Kidney (tissue), 14 donors: Measurements from ENCODE around the gene KCTD14. TPM values are rescaled to one million over a fixed set of nuclear protein-coding genes. Genes with fewer than 3 reads are reported as not detected.
"Not testable (repeated sequence)": the region's sequence is repeated elsewhere in the genome, so short reads cannot be mapped to it uniquely, and the experiment has no call there.

Source experiments
- DNase-seq, 5 donors: peaks; one replicate each; pipeline ENCODE4 v3.0.0-alpha.2; 2013 to 2020
- FAIRE-seq: peaks from 2 replicates; lab custom pipeline; 2012; peaks lifted over from hg19 to GRCh38; lab: Jason Lieb, UNC
- H3K27ac ChIP-seq, 2 donors: one replicate each; pipeline ENCODE4 v1.7.0; 2013; ENCODE audit warnings: low read depth in 2 of 2, low read length in 2 of 2, inconsistent platforms in 1 of 2
- H3K27me3 ChIP-seq: one replicate; pipeline ENCODE4 v1.7.1; 2013; ENCODE audit warnings: low read length, inconsistent platforms; ENCODE audit not compliant: control insufficient read depth, insufficient read depth
- H3K36me3 ChIP-seq, 3 donors: one replicate each; pipeline versions ENCODE4 v1.7.0 to v1.7.1; 2013; ENCODE audit warnings: low read length in 3 of 3, control low read depth in 1 of 3, inconsistent platforms in 1 of 3; ENCODE audit not compliant: insufficient read depth in 3 of 3, control insufficient read depth in 2 of 3
- H3K4me1 ChIP-seq, 3 donors: one replicate each; pipeline versions ENCODE4 v1.7.0 to v1.7.1; 2013; ENCODE audit warnings: low read length in 3 of 3, inconsistent platforms in 1 of 3, low read depth in 1 of 3; ENCODE audit not compliant: control insufficient read depth in 2 of 3, insufficient read depth in 2 of 3
- H3K4me3 ChIP-seq, 3 donors: one replicate each; pipeline versions ENCODE4 v1.7.0 to v1.8.1; 2013; ENCODE audit warnings: low read length in 3 of 3, control low read depth in 1 of 3, inconsistent platforms in 1 of 3
- H3K9ac ChIP-seq, 3 donors: one replicate each; pipeline versions ENCODE4 v1.7.0 to v1.7.1; 2013; ENCODE audit warnings: low read length in 3 of 3, control low read depth in 1 of 3, inconsistent platforms in 1 of 3
- H3K9me3 ChIP-seq, 3 donors: one replicate each; pipeline versions ENCODE4 v1.7.0 to v1.7.1; 2013; ENCODE audit warnings: low read length in 3 of 3, control low read depth in 1 of 3, inconsistent platforms in 1 of 3; ENCODE audit not compliant: control insufficient read depth in 2 of 3, insufficient read depth in 1 of 3
- intact Hi-C: fragments of 100-400 bp; cut with DNase I; formaldehyde crosslinking; loops from one replicate; pipeline ENCODE4 v1.11.1; 2022
- polyA plus RNA-seq: library from polyadenylated mRNA; stranded (reverse); fragments of 350-450 nt; fragmentation: Illumina TruSeq; extraction: RNeasy Lipid Tissue Mini Kit (QIAGEN cat#74804); gene quantifications from one replicate; pipeline ENCODE4 v1.2.3, GENCODE V29; 2014; ENCODE audit warnings: low read depth, low replicate concordance; ENCODE audit not compliant: insufficient read depth
- total RNA-seq: library from RNA; stranded (reverse); fragmentation: NEBNext Ultra II Directional; extraction: Animal tissue kit (Norgen Biotek cat#: 25700); gene quantifications from one replicate; pipeline ENCODE4 v1.2.1, GENCODE V29; 2021
- TF ChIP-seq, protein P1 (sequence below): IDR thresholded peaks from 3 replicates; pipeline ENCODE4 v1.5.1; 2012; ENCODE audit warnings: mild to moderate bottlenecking, moderate library complexity, borderline replicate concordance; ENCODE audit not compliant: insufficient read depth; ENCODE audit errors: extremely low read depth
- donor health status: control.
- donor health status: control.
- donor health status: control.
- donor health status: control.
- donor health status: control.
- donor health status: DM: yes; HTN: yes; CAD: no.
- donor health status: Normal renal cell carcinoma (clear cell type).

The KCTD14 gene
- total and polyA plus RNA-seq, 2 donors from 2014 or later: 13.7 to 14.8 TPM

DNA sequence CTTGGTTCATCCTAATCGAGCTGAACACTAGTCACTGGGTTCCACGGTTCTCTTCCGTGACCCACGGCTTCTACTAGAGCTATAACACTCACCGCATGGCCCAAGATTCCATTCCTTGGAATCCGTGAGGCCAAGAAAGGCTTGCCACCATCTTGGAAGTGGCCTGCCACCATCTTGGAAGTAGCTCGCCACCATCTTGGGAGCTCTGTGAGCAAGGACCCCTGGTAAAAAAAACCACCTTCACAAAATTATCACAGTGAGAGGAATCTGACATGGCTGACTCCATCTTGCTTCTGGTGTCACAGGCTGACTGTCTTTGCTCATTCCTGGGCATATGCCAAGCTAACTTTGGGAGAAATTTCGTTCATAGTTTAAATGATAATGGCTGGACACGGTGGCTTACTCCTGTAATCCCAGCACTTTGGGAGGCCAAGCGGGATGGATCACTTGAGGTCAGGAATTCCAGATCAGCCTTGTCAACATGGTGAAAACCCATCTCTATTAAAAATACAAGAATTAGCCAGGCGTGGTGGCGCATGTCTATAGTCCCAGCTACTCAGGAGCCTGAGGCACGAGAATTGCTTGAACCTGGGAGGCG, 18.9 kb upstream of the KCTD14 start:
- no peak for FAIRE-seq
- intact Hi-C loops: no loop called here
- H3K9me3 ChIP-seq: no peaks in the 10 kb centered on the region
- no peak overlapping the region for H3K4me3 ChIP-seq
- DNase-seq: no peak
- H3K9ac ChIP-seq: no peak overlapping the region
- TF ChIP-seq, protein P1, sequence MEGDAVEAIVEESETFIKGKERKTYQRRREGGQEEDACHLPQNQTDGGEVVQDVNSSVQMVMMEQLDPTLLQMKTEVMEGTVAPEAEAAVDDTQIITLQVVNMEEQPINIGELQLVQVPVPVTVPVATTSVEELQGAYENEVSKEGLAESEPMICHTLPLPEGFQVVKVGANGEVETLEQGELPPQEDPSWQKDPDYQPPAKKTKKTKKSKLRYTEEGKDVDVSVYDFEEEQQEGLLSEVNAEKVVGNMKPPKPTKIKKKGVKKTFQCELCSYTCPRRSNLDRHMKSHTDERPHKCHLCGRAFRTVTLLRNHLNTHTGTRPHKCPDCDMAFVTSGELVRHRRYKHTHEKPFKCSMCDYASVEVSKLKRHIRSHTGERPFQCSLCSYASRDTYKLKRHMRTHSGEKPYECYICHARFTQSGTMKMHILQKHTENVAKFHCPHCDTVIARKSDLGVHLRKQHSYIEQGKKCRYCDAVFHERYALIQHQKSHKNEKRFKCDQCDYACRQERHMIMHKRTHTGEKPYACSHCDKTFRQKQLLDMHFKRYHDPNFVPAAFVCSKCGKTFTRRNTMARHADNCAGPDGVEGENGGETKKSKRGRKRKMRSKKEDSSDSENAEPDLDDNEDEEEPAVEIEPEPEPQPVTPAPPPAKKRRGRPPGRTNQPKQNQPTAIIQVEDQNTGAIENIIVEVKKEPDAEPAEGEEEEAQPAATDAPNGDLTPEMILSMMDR: no peak
- H3K36me3 ChIP-seq: no peaks in the 10 kb centered on the region
- peaks cover 6 to 16% (median 13%) of the 10 kb centered on the region in 3 donors for H3K4me1 ChIP-seq
- H3K27ac ChIP-seq: no peak overlapping the region
- H3K27me3 ChIP-seq: no peaks in the 10 kb centered on the region

DNA sequence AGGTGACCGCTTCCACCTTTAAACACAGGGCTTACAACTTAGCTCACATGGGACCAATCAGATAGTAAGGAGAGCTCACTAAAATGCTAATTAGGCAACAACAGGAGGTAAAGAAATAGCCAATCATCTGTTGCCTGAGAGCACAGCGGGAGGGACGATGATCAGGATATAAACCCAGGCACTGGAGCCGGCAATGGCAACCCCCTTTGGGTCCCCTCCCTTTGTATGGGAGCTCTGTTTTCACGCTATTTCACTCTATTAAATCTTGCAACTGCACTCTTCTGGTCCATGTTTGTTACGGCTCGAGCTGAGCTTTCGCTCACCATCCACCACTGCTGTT, 18.3 kb upstream of the KCTD14 start:
- H3K9ac ChIP-seq, H3K27ac ChIP-seq, H3K4me3 ChIP-seq, DNase-seq, H3K9me3 ChIP-seq, FAIRE-seq, H3K36me3 ChIP-seq, intact Hi-C loops, H3K27me3 ChIP-seq: not testable (repeated sequence)
- H3K4me1 ChIP-seq: peaks cover 6 to 15% (median 13%) of the 10 kb centered on the region in 3 donors

DNA sequence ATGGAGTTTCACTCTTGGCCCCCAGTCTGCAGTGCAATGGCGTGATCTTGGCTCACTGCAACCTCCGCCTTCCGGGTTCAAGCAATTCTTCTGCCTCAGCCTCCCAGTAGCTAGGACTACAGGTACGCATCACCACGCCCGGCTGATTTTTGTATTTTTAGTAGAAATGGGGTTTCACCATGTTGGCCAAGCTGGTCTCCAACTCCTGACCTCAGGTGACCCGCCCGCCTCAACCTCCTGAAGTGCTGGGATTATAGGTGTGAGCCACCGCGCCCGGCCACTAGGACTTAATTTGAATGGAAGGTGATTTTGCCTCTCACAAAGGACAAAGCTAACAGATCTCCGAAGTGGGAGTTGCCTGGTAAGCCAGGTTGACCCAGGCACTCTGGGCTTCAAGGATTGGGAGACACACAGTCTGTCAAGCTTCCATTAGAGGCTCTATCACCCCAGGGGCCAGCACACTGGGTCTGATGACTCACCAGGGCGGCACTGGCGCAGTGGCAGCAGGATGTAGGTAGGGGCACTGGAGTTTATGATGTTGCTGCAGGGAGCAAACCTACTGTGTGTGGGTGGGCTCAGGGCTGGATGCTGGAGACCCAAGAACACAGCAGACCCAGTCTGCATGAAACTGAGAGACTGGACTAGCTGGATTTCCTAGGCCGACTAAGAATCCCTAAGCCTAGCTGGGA, 17.8 kb upstream of the KCTD14 start:
- H3K4me1 ChIP-seq: peaks cover 6 to 12% (median 12%) of the 10 kb centered on the region in 3 donors
- intact Hi-C loops: no loop called here
- peak overlapping the region in 1 of 2 donors; percentile 53 for H3K27ac ChIP-seq
- no peaks in the 10 kb centered on the region for H3K9me3 ChIP-seq
- H3K27me3 ChIP-seq: no peaks in the 10 kb centered on the region
- TF ChIP-seq, protein P1: no peak
- H3K9ac ChIP-seq: no peak overlapping the region
- H3K4me3 ChIP-seq: no peak overlapping the region
- no peaks in the 10 kb centered on the region for H3K36me3 ChIP-seq
- no peak for FAIRE-seq
- DNase-seq: no peak

DNA sequence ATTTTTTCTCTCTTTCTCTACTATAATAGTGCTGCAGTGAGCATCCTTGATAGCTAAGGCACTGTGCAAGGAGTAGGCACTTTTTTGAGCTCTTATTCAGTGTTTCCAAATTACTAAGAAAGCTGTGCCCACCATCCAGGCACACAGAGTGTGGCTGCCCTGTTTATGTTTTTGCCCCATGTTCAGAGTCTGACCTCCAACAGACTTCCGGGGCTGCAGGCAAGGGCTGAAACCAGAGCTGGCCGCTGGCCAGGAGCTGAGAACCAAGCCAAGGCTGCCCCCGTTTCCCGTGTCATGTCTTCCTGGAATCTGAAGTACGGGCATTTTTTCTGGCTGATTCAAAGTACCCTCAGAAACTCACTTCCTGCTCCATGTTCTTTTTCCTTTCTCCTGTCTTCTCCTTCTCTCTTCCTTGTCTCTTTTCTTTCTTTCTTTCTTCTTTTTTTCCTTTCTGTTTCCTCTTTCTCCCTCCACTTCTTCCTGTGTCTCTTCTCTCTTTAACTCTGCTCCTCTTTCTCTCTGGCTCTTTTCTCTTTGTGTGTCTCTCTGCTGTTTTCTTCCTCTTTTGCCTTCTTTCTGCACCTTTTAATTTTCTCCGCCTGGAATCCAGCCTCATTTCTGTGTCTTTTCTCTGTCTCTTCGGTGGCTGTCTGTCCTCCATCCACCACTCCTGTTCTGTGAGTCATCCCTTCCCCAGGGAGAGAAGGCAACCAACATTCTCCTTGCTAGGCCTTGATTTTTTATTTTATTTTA, 17.0 kb upstream of the KCTD14 start:
- H3K9me3 ChIP-seq: no peaks in the 10 kb centered on the region
- H3K4me3 ChIP-seq: peak overlapping the region in 2 of 3 donors; percentile 41 to 56
- H3K9ac ChIP-seq: peak overlapping the region in 1 of 3 donors; percentile 79
- peaks cover 6 to 10% (median 8%) of the 10 kb centered on the region in 3 donors for H3K4me1 ChIP-seq
- DNase-seq (peak; percentile 67 to 91 (median 83)), FAIRE-seq (no peak)
- H3K27me3 ChIP-seq: no peaks in the 10 kb centered on the region
- intact Hi-C loops: no loop called here
- TF ChIP-seq, protein P1: no peak
- peak overlapping the region; percentile 68 to 88 for H3K27ac ChIP-seq
- no peaks in the 10 kb centered on the region for H3K36me3 ChIP-seq
